ENCODE results near the gene GTF2H4. TPM values are rescaled to one million over a fixed set of nuclear protein-coding genes. Genes with fewer than 3 reads are reported as not detected.

GTF2H4 gene
- total RNA-seq, 1 experiment from 2014 or later, result 8.5 TPM

GRCh38 chr6:30955367-30956042 is 47.5 kb downstream of the GTF2H4 start:
- DNase-seq (ENCODE audit: low spot score), result no peak

DNA sequence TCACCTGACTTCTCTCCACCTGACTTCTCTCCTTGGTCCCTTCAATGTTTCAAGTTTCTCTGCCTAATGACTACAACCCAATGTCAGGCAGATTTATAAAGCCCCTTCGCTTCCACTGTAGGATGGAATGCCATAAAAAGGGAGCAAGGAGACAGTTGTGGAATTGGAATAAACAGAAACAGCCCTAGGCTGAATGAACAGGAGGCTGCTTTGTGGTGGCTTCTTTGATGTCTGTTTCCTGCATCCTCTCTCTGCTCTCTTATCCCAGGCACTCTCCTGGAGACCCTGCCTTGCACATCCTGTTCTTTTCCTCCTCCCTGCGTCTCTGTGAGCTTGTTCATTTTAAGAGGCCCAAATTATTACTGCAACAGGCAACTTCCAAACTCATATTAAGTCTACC is 49.7 kb downstream of the GTF2H4 start:
- DNase-seq (ENCODE audit: low spot score), result no peak

DNA sequence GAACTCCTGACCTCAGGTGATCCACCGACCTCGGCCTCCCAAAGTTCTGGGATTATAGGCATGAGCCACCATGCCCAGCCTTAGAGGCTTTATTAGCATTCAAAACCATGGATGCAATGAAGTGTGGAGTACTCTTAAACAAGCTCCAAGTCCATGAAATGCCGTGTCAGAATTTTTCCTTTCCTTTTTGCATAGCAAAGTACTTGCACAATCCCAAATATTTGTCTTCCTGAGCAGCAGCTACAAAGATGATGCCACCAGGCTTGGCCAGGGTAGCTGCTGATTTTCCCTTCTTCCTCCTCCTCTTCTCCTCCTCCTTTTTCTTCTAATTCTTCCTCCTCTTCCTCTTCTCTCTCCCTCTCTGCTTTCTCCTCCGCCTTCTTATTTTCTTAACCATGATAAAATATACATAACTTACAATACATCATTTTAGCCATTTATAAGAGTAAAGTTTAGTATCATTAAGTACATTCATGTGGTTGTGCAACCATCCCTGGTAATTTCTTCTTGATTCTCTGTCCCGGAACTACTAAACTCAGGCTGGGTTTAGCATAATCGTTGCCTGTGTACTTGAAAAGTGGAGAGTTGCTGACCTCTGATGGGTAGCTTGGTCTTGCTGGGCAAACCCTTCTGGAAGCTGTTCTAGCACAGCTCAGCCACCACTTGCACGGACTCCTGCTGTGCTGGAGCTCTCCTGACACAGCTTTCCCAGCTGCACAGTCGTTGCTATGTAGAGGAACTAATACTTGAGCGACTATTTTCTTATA is 53.1 kb downstream of the GTF2H4 start:
- no peak for DNase-seq (ENCODE audit: low spot score)

DNA sequence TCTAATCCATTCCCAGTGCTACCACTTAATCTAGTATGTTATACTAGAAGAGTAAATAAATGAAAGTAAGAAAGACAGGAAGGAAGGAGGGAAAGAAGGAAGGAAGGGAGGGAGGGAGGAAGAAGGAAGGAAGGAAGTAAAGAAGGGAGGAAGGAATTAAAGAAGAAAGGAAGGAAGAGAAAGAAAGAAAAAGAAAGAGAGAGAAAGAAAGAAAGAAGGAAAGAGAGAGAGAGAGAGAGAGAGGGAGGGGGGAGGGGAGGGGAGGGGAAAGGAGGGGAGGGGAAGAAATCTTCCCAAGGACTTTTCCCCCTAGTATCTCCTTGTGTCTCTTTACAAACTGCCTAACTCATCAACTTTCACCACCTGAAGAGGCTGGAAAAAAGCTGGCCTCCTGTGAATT is 54.7 kb downstream of the GTF2H4 start:
- DNase-seq (ENCODE audit: low spot score), result no peak

DNA sequence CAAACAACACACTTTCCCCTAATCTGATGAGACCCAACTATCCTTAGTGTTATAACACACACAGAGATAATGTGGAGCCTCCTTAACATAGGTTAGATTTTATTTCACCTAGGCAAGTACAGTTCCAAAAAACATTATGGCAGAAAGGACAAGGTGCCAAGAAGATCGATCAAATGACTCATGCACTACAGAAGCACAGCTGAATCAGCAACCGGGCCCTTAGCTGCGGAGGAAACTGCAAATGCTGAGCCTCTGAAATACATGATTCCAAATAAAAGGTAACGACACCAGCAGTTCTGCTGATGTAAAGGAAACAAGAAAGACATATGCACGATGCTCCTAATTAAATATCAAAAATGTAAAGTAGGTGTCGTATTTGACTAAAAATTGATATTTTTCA is 55.6 kb downstream of the GTF2H4 start:
- no peak for DNase-seq (ENCODE audit: low spot score)

Other genes starting within 250 kb of the GTF2H4 start
- 29.9 and 32.6 TPM in 2 replicates for gene DHX16, start 235.2 kb upstream of the GTF2H4 start, total RNA-seq (2014; rRNA removed; shearing (Covaris generic))
- gene PPP1R18, start 221.6 kb upstream of the GTF2H4 start, total RNA-seq (2014; rRNA removed; shearing (Covaris generic)), result 49.9 and 50.9 TPM in 2 replicates
- 15.0 and 20.1 TPM in 2 replicates for gene NRM, start 217.2 kb upstream of the GTF2H4 start, total RNA-seq (2014; rRNA removed; shearing (Covaris generic))
- gene MDC1, start 190.9 kb upstream of the GTF2H4 start, total RNA-seq (2014; rRNA removed; shearing (Covaris generic)), result 7.8 and 8.7 TPM in 2 replicates
- gene TUBB, start 187.9 kb upstream of the GTF2H4 start, total RNA-seq (2014; rRNA removed; shearing (Covaris generic)), result 1,333 and 1,508 TPM in 2 replicates
- gene FLOT1, start 165.5 kb upstream of the GTF2H4 start, total RNA-seq (2014; rRNA removed; shearing (Covaris generic)), result 206 and 213 TPM in 2 replicates
- gene IER3, start 163.7 kb upstream of the GTF2H4 start, total RNA-seq (2014; rRNA removed; shearing (Covaris generic)), result 53.1 and 58.9 TPM in 2 replicates
- 16.0 and 30.1 TPM in 2 replicates for gene DDR1, start 23.7 kb upstream of the GTF2H4 start, total RNA-seq (2014; rRNA removed; shearing (Covaris generic))
- gene VARS2, start 6.0 kb downstream of the GTF2H4 start, total RNA-seq (2014; rRNA removed; shearing (Covaris generic)), result 10.5 and 17.6 TPM in 2 replicates
- gene SFTA2, start 24.0 kb downstream of the GTF2H4 start, total RNA-seq (2014; rRNA removed; shearing (Covaris generic)), result not detected in 2 replicates
- gene MUCL3, start 32.8 kb downstream of the GTF2H4 start, total RNA-seq (2014; rRNA removed; shearing (Covaris generic)), result not detected in 2 replicates
- gene MUC21, start 75.5 kb downstream of the GTF2H4 start, total RNA-seq (2014; rRNA removed; shearing (Covaris generic)), result not detected in 2 replicates
- not detected in 2 replicates for gene MUC22, start 102.3 kb downstream of the GTF2H4 start, total RNA-seq (2014; rRNA removed; shearing (Covaris generic))
- not detected in 2 replicates for gene C6orf15, start 204.4 kb downstream of the GTF2H4 start, total RNA-seq (2014; rRNA removed; shearing (Covaris generic))
- 0.06 and 0.35 TPM in 2 replicates for gene PSORS1C1, start 206.6 kb downstream of the GTF2H4 start, total RNA-seq (2014; rRNA removed; shearing (Covaris generic))
- gene CDSN, start 212.2 kb downstream of the GTF2H4 start, total RNA-seq (2014; rRNA removed; shearing (Covaris generic)), result not detected in 2 replicates
- not detected in 2 replicates for gene PSORS1C2, start 230.9 kb downstream of the GTF2H4 start, total RNA-seq (2014; rRNA removed; shearing (Covaris generic))
- 12.6 and 12.7 TPM in 2 replicates for gene CCHCR1, start 249.6 kb downstream of the GTF2H4 start, total RNA-seq (2014; rRNA removed; shearing (Covaris generic))